SHP77 (cell line): ENCODE measurements around the gene SLC35E2B.
"Not testable (repeated sequence)": the region's sequence is repeated elsewhere in the genome, so short reads cannot be mapped to it uniquely, and the experiment has no call there.

Experiments used
- DNase-seq, 2 experiments: peaks; one replicate each; lab custom pipeline; 2025; lab: John Stamatoyannopoulos, UW

SLC35E2B gene

DNA sequence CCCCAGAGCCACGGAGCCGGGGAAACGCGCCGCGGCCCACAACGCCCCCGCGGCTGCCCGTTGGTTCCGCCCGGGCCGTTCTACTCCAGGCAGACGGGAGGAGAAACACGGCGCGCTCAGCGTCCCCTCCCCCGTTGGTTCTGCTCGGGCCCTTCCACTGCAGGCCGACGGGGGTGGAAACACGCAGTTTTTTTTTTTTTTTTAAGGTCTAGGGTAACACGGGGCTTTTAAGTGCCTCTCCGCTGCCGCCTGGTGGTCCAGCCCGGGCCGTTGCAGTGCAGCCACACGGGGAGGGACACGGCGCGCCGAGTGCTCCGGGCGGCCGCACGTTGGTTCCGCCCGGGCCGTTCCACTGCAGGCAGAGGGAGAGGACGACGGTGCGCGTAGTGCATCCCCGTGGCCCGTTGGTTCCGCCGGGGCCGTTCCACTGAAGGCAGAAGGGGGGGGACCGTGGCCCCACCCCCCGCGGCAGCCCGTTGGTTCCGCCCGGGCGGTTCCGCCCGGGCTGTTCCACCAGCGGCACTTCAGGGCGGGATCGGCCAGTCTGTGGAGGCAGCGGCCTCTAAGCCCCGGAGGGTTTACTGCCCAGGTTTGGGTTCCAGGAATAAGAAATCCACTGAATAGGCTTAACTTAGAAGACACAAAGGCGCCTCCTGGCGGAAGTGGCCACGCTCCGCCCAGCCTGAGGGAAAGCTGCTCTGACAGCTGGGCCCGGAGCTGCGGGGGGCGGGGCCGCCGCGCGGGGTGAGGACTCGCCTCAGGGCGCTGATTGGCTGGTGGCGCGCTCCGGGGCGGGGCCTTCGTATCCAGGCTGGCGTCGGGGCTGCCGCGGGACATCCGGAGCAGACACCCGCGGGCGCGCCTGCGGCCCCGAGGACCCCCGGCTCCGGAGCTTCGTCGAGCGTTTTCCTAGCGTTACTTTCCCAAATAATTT lies at the start of gene SLC35E2B:
Gene SLC35E2B, minus strand, starts transcription at position 82 of the 934 bp plus-strand sequence. CDS start 16,096 bp downstream, outside the sequence.
- DNase-seq, result peak; percentile 42 to 44

DNA sequence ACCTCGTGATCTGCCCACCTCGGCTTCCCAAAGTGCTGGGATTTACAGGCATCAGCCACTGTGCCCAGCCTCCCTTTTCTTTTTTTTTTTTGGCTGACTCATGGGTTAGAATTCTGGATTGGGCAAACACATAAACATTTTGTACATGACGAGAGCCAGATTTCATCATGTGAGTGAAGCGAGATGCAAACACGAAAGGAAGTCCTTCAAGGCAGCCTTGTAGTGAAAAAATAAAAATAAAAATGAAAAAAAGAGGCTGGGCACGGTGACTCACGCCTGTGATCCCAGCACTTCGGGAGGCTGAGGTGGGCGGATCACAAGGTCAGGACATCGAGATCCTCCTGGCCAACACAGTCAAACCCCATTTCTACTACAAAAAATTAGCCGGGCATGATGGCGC lies 48.4 kb upstream of the SLC35E2B start:
- not testable (repeated sequence) for DNase-seq

DNA sequence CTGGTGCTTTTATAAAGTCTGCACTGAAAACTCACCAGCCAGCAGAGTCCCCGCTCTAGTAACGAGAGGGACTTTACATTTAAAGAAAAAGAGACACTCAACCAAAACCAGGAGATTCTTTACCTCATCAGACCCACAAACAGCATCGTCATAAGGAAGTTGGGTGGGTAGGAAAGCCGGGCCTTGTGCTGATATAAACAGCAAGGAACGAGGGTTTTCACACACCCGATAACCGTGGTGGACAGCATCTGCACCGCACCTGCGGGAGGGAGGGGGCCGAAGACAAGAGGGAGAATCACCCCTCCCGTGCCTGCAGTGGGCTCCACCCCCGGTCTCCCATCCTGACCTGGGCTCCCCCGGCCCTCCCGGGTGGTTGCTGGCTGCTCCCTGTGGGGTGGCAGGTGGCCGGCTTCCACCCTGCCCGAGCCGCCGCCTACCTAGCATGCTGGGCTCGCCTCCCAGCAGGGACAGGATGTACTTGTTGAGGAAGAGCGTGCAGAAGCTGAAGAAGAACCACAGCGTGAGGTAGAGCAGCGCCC lies 46.3 kb upstream of the SLC35E2B start:
- DNase-seq, result not testable (repeated sequence)

DNA sequence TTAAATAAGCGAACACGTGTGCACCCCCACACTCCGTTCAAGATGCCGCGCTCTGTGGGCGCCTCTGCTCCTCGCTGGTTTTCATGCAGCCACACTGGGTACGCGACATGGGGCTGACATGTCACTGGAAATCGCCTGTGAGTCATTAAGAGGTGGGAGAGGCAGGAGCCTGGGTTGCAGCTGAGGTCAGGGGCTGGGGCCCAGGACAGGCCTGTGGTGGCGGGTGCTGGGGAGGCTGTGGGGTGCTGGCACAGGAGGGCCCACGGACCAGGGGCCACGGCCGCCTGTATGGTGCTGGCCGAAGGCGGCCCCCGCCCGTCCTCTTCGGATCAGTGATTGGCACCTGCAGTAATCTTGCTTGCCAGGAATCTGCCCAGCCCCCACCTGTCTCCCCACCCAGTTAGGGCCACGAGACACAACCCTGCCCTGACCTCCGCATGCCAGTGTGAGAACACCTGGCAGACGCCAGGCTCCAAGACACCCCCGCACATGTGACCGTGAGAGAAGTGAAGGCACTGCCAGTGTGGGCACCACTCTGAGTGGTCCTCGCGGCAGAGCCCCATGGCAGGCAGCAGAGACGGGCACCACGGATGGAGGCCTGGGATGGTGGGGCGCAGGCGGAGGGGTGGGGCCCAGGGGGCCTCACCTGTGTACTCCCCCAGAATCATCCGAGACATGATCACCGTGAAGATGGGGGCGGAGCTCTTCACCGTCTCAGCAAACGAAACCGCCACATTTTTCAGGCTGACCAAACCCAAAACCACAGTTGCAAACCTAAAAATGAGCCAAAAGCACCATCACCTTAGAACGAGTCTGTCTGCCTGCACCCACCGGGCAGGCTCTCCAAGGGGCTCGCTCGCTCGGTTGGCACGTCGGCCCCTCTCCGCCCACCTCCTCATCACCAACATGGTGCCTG lies 45.3 kb upstream of the SLC35E2B start:
- DNase-seq, result not testable (repeated sequence)

DNA sequence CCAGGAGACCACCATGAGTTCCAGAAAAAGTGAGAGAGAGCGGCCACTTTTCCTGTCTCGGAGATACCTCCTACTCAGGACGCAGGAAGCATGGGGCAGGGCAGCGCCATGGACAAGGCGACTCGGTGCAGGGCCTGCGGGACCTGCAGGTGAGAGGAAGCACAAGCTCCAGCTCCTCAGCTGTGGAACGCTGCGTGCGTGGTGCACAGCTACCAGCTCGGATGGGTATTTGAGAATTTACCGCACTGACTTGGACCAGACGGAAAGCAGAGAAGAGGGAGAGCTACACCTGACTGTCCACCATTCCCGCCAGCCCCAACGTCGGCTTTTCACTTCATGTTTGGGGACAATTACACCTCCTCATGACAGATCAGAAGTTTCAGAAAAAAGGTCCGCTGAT lies 39.8 kb upstream of the SLC35E2B start:
- no peak for DNase-seq

DNA sequence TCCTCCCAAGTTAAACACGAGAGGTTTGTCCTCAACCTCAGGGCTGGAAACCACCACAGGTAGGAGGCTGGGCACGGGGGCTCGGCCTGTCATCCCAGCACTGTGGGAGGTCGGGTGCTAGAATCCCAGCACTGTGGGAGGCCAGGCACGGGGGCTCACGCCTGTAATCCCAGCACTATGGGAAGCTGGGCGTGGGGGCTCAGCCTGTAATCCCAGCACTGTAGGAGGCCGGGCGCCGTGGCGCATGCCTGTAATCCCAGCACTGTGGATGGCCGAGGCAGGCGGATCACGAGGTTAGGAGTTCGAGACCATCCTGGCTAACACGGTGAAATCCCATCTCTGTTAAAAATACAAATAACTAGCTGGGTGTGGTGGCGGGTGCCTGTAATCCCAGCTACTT lies 38.3 kb upstream of the SLC35E2B start:
- no peak for DNase-seq

DNA sequence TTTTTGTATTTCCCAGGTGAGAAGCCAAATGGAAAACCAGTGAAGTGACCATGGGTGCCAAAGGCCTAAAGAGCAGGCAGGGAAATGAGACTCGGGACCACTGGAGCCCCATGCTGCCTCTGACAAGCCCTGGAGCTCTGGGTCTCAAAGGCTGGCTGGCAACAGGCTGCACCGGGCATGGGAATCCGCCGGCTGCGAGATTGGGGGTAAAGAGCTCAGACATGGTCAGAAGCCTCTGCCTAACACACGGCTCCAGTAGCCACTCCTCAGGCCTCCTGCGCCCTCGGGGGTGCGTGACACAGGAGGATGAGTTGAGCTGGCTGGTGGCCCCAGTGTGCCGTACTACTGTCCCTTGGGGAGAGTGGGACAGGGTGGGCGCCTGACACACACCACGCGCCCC lies 37.6 kb upstream of the SLC35E2B start:
- not testable (repeated sequence) for DNase-seq

DNA sequence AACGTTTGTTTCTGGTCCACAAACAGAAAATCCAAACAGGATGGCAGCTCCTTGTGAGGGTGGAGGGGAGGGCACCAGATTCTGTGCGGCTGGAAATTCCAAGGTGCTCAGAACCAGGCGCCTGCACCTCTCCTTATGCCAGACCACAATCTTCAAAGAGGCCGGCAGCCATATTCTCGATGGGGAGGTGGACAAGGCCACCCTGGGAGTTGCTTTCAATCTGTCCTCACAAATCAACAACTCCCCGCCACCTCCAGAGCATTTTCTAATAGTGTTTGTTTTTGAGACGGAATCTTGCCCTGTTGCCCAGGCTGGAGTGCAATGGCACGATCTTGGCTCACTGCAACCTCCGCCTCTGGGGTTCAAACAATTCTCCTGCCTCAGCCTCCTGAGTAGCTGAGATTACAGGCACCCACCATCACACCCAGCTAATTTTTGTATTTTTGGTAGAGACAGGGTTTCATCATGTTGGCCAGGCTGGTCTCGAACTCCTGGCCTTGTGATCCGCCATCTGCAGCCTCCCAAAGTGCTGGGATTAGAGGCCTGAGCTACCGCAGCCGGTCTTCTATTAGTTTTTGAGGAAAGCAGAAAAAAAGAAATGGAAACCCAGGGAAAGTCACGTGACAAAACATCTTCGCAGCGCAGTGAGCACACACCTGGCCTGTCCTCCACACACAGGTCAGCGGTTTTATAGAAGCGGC lies 36.7 kb upstream of the SLC35E2B start:
- not testable (repeated sequence) for DNase-seq

DNA sequence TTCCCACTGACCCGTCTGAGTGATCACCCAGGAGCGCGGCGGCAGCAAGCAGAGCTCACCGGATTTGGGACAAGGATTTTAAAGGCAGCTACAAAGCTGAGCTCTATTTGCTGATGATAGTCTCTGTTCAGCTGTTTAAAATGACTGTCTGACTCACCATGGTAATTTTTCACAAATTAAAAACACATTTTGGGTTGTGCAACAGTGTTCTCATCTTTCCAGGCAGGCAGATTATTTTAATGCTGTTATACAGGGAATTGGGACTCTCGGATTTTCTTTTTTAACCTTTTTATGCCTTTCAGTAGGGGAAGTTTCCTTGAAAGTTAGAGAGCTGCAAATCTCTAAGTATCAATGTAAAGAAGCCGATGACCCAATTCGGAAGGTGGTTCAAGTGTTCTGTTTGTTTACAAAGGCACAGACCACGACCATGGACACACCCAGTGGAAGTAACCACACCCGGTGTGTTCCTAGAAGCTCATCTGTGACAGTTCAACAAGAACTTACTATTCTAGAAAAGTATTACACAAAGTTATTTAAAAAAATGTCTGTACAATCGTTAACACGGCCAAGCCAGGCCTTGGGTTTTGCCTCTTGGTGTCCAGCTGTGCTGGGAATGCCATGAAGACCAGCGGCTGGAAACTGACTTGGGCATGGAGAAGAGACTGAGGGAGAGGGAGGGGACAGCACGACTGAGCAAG lies 35.9 kb upstream of the SLC35E2B start:
- DNase-seq, result not testable (repeated sequence)

DNA sequence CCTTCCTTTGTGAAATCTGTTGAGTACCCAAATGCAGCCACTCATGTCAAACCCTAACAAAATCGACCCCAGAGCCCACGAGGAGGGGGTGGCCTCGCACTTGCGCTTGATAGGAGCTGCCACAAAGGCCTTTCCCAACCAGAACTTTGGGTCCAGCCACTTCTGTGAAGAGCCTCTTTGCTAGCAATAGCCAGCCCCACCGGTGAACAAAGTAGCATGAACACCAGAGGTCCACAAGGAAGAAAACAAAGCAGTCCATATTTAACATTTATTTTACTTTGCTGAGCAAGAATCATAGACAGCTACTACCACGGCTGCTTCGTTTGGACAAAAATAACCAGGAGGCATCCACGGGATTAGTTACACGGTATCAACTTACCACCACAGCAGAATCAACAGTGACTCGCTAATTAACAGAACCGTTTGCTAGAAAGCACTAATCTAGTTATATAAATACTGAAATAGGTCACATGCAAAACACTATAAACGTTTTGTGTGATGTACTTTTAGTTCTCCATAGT lies 34.6 kb upstream of the SLC35E2B start:
- DNase-seq, result not testable (repeated sequence)

DNA sequence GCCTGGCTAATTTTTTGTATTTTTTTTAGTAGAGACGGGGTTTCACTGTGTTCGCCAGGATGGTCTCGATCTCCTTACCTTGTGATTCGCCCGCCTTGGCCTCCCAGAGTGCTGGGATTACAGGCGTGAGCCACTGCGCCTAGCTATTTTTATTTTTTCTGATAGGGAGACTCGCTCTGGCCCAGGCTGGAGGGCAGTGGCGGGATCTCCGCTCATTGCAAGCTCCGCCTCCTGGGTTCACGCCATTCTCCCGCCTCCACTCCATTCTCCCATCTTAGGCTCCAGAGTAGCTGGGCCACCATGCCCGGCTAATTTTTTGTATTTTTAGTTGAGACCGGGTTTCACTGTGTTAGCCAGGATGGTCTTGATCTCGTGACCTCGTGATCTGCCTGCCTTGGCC lies 33.5 kb upstream of the SLC35E2B start:
- not testable (repeated sequence) for DNase-seq

DNA sequence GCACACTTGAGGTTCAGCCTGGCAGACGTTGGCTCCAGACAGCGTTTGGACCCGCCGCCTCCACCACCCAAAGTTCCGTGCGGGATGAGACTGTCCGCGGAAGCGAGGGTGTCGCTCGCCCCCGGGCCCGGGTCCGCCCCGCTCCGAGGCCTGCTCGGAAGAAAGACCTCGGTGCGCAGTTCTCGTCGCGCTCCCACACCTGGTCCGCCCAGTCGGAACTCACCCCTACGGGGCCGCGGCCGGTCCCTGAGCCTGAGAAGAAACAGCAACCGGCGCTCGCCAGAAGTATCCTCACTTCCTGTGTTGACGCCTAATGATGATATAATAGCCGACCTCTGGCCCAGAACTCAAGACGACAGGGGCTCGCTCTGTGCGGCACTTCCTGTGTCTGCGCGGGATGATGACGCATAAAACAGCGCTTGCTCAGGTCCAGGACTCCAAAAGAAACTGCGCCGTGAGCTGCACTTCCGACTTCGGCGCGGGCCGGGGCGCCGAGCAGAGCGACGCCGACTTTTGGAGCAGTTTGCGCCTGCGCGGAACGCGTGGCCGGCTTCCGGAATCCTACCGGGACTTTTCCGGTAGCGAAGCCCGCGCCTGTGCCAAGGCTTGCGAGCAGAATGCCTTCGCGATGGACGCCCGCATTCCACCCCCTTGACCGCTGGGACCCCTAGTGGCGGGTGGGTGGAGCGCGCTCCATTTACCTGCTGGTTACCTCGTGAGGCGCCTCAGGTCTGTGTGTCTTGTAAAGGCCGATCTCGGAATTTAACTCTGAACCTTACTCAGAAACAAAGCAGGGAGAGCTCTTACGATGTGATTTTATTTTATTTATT lies 31.7 kb upstream of the SLC35E2B start, which contains the start of gene CDK11A:
Gene CDK11A, minus strand, starts transcription at position 323 of the 830 bp plus-strand sequence. CDS start 1,539 bp downstream, outside the sequence.
- DNase-seq, result peak; percentile 98

DNA sequence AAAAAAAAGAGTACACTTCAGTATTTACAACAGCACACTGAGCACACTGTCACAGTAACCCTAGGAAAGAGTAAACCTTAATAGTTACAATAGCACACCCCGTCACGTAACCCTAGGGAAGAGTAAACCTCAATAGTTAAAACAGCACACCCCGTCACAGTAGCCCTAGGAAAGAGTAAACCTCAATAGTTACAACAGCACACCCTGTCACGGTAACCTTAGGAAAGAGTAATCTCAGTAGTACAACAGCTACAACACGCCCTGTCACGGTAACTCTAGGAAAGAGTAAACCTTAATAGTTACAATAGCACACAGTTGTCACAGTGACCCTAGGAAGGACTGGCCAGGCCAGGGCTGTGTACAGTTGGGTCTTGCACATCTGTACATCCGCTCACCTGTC lies 28.6 kb upstream of the SLC35E2B start:
- no peak for DNase-seq

DNA sequence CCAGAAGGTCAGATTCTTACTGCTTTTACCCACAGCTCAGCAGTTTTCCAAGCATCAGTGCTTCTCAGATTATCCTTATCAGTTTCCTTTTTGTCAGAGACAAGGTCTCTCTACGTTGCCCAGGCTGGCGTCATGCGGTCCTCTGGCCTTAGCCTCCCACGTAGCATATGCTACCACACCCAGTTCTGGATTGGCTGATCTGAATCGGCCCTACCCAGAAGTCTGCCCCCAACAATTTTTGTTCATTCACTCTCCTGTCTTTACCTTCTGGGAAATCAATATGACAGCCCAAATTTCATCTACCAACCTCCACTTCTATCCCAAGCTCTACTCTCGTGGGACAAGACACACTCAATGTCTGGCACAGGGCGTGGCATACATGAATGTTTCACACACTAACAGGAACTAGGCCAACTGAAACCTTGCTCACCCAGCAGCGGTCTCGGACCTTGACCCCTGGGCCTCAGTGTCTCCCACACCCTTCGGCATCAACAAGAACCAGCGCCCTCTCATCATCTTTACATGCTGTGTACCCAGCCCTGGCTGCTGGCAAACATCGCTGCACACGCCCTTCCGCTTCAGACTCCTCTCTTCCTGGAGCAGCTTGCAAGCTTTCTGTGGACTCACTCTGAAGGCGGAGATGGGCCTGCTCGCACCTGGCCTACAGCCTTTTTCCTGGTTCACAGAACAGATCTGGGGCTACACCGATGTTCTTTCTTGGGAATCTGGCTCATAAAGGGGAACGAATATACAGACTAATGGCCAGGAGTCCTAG lies 22.7 kb upstream of the SLC35E2B start:
- DNase-seq, result not testable (repeated sequence)

DNA sequence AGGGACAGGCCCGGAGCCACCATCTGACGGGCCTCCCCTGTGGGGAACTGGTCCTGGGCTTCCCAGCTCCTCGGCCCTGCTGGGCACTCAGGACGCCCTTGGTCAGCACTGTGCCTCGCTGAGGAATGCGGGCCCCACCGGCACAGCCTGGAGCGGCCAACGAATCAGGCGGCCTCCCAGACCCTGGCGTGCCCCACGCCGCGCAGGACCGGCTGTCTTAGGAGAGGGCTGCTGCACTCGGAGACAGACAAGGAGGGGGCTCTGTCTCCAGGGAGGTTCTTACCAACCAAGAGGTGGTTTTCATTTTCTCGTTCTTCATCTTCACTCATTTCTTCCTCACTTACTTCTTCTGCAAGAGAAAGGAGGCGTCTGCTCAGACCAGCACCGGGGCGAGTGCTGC lies 15.3 kb upstream of the SLC35E2B start:
- DNase-seq, result not testable (repeated sequence)

DNA sequence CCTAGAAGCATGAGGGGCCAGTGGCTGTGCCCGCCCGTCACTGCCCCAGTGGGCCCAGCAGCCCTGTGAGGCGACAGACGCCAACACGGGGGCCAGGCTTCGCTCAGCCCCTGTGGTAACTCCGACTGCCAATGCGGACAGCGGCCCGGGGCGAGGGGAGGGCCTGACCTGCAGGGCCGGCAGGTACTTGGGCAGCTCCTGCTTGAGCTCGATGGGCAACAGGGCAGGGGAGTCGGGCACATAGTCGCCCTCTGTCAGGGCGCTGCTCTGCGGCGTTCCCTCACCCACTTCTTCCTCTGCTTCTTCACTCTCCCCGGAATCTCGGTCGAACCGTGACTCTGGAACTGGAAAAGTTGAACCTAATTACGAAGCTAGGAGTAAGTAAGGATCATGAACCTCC lies 14.6 kb upstream of the SLC35E2B start:
- not testable (repeated sequence) for DNase-seq

DNA sequence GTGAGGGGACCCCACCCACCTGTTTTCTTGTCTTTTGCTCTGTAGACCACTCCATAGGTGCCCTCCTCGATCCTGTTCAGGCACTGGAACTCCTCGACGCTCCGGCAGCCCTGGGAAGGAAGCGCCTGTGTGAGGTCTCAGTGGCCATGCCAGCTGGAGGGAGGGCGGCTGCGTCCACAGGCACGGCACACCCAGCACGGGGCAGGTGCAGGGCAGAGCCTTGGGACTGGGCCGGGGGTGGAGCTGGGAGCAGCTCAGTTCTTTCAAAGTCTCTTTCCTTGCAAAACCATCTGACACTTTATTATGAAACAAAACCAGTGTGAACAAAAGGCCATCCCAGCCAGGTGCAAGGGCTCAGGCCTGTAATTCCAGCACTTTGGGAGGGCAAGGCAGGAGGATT lies 13.0 kb upstream of the SLC35E2B start:
- not testable (repeated sequence) for DNase-seq

DNA sequence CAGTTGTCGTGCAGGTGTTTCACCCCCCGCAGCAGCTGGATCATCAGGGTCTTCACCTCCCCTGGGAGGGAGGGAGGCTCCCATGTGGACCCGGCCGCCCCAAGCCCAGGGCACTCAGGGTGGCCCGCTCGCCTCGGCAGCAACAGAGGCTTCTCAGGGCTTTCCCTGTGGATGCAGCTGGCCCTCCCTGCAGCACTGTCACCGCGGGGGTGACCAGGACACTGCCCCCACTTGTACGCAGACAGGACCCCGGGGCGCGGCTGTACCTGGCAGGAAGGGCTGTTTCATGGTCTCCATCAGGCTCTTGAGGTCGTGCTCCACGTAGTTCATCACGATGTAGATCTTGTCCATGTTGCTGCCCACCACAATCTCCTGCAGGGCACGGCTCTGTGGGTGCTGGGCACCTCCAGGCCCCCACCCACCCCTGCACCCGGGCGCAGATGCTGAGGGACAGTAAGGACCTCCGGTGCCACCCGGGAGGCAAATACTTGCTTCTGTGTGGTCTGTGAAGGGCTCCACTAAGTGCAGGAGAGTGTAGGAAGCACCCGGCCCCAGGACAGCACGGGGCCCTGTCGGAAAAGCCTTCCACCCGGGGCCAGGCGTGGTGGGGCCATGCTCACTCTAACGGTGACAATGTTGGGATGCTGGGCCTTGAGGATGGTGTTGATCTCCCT lies 11.8 kb upstream of the SLC35E2B start:
- DNase-seq, result not testable (repeated sequence)
